Neural cell (in vitro differentiated cells): ENCODE measurements around the gene SLCO2B1.

Experiments
- EZH2 ChIP-seq: fragments of 200-600, 300-800 bp; shearing (Covaris generic), sonication (generic); IDR thresholded peaks from 2 replicates; pipeline ENCODE4 v1.6.1; 2014; ENCODE audit warnings: antibody characterized with exemption, low read length, borderline replicate concordance, mild to moderate bottlenecking; ENCODE audit not compliant: insufficient read depth, poor library complexity, severe bottlenecking
- SMC3 ChIP-seq: fragments of 450-650 bp; conservative IDR thresholded peaks from 2 replicates; pipeline ENCODE4 v1.6.1; 2014; ENCODE audit warnings: antibody characterized with exemption, mild to moderate bottlenecking, moderate library complexity; ENCODE audit not compliant: poor library complexity

GRCh38 chr11:75200531-75200930 is 49.6 kb downstream of the SLCO2B1 start:
- no peak for TF ChIP-seq EZH2
- TF ChIP-seq SMC3 = no peak
